Ovary (tissue), 3 donors: ENCODE measurements around the gene DNAI2.

Source experiments
- EP300 ChIP-seq: sonication (generic); formaldehyde crosslinking; IDR thresholded peaks from one replicate; pipeline ENCODE4 v1.6.1; 2017; ENCODE audit warnings: antibody characterized with exemption
- POLR2A ChIP-seq: fragments of 450-650 bp; IDR thresholded peaks from one replicate; pipeline ENCODE4 v1.6.1; 2017; ENCODE audit warnings: antibody characterized with exemption, mild to moderate bottlenecking, moderate library complexity
- TF ChIP-seq, protein P1 (sequence below), 3 donors: fragments of 450-650 bp in 2 of 3; fragments of 200-600 bp in 1 of 3; IDR thresholded peaks; one replicate each; pipeline versions ENCODE4 v1.5.1 to v1.8.0; 2016 to 2022; ENCODE audit warnings: antibody characterized with exemption in 3 of 3, mild to moderate bottlenecking in 1 of 3
- donor health status: DM: no; HTN: no; CAD: no.

DNA sequence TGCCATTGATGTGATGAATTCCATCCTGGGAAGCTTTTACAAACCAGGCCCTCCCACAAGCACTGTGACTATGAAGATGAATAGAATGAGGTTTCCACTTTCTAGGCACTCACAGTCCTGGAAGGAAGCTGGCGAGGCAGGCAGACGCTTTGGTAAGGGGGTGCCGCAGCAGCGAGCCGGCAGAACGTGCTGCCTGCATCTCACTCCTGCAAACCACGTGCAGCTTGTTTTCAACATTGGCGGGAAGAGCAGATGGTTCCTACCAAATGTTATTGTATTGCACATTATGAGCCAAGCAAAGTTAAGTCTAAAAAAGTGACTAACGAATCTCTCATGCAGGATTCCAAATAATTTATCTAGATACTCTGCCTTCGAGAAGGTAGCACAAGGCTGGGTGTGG, 3.7 kb upstream of the DNAI2 start:
- TF ChIP-seq POLR2A (no peak), EP300 (no peak)
- TF ChIP-seq, protein P1, sequence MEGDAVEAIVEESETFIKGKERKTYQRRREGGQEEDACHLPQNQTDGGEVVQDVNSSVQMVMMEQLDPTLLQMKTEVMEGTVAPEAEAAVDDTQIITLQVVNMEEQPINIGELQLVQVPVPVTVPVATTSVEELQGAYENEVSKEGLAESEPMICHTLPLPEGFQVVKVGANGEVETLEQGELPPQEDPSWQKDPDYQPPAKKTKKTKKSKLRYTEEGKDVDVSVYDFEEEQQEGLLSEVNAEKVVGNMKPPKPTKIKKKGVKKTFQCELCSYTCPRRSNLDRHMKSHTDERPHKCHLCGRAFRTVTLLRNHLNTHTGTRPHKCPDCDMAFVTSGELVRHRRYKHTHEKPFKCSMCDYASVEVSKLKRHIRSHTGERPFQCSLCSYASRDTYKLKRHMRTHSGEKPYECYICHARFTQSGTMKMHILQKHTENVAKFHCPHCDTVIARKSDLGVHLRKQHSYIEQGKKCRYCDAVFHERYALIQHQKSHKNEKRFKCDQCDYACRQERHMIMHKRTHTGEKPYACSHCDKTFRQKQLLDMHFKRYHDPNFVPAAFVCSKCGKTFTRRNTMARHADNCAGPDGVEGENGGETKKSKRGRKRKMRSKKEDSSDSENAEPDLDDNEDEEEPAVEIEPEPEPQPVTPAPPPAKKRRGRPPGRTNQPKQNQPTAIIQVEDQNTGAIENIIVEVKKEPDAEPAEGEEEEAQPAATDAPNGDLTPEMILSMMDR (IDR thresholded peaks at IDR 0.05) = no peak
